HepG2 (cell line): Measurements from ENCODE around the gene KMT2E. TPM values are rescaled to one million over a fixed set of nuclear protein-coding genes. Genes with fewer than 3 reads are reported as not detected.
A peak's percentile ranks its signal among the peaks of the same experiment; 100 is the strongest.

Experiments
- CEBPZ ChIP-seq: IDR thresholded peaks from 2 replicates; pipeline ENCODE4 v1.6.1; 2012; ENCODE audit warnings: low read length, improper control_type of control experiment
- FOXP4 ChIP-seq: sonication (generic); formaldehyde crosslinking; IDR thresholded peaks from 2 replicates; pipeline ENCODE4 v1.4.0; 2020; ENCODE audit warnings: missing genetic modification reagents
- GATA4 ChIP-seq: sonication (generic); IDR thresholded peaks from 2 replicates; pipeline ENCODE4 v1.6.1; 2016; ENCODE audit warnings: antibody characterized with exemption, low read depth, borderline replicate concordance
- MED1 ChIP-seq: sonication (generic); formaldehyde crosslinking; IDR thresholded peaks from 2 replicates; pipeline ENCODE4 v1.4.0; 2020; ENCODE audit warnings: missing genetic modification reagents
- NFIC ChIP-seq: IDR thresholded peaks from 2 replicates; pipeline ENCODE4 v1.6.1; 2012; ENCODE audit warnings: mild to moderate bottlenecking, low read length, inconsistent platforms
- NR2F2 ChIP-seq: IDR thresholded peaks from 2 replicates; pipeline ENCODE4 v1.6.1; 2012; ENCODE audit warnings: low read depth, inconsistent platforms, borderline replicate concordance
- PHF5A ChIP-seq: IDR thresholded peaks from one replicate; pipeline ENCODE4 v1.6.1; 2018; ENCODE audit warnings: low read depth, missing genetic modification reagents; ENCODE audit not compliant: unreplicated experiment
- RELA ChIP-seq: sonication (generic); formaldehyde crosslinking; IDR thresholded peaks from 2 replicates; pipeline ENCODE4 v1.4.0; 2020; ENCODE audit warnings: missing genetic modification reagents
- U2AF1 ChIP-seq: fragments of 200-400 bp; formaldehyde crosslinking; optimal IDR thresholded peaks from 2 replicates; pipeline ENCODE3; 2017; ENCODE audit warnings: mild to moderate bottlenecking, low read depth, low read length
- ZBTB3 ChIP-seq: sonication (generic); formaldehyde crosslinking; IDR thresholded peaks from 2 replicates; pipeline ENCODE4 v1.4.0; 2020; ENCODE audit warnings: low read depth, mild to moderate bottlenecking, moderate library complexity, missing genetic modification reagents, borderline replicate concordance
- ZMYM2 ChIP-seq: sonication (generic); formaldehyde crosslinking; IDR thresholded peaks from 2 replicates; pipeline ENCODE4 v1.8.0; 2022; ENCODE audit warnings: mild to moderate bottlenecking, missing genetic modification reagents
- ZNF232 ChIP-seq: sonication (generic); formaldehyde crosslinking; IDR thresholded peaks from 2 replicates; pipeline ENCODE4 v1.4.0; 2020; ENCODE audit warnings: missing genetic modification reagents, borderline replicate concordance
- ZNF263 ChIP-seq: sonication (generic); formaldehyde crosslinking; IDR thresholded peaks from 2 replicates; pipeline ENCODE4 v1.4.0; 2020; ENCODE audit warnings: missing genetic modification reagents
- ZNF280D ChIP-seq: sonication (generic); formaldehyde crosslinking; IDR thresholded peaks from 2 replicates; pipeline ENCODE4 v1.5.1; 2020; ENCODE audit warnings: mild to moderate bottlenecking, missing genetic modification reagents
- ZNF530 ChIP-seq: sonication (generic); formaldehyde crosslinking; IDR thresholded peaks from 2 replicates; pipeline ENCODE4 v1.5.0; 2020; ENCODE audit warnings: low read depth, mild to moderate bottlenecking, missing genetic modification reagents
- ZNF607 ChIP-seq: sonication (generic); formaldehyde crosslinking; IDR thresholded peaks from 2 replicates; pipeline ENCODE4 v1.5.1; 2020; ENCODE audit warnings: missing genetic modification reagents, mild to moderate bottlenecking, borderline replicate concordance
- ZNF614 ChIP-seq: IDR thresholded peaks from 2 replicates; pipeline ENCODE4 v1.6.1; 2018; ENCODE audit warnings: missing biosample characterization, missing genetic modification reagents, inconsistent platforms, borderline replicate concordance
- ZNF672 ChIP-seq: sonication (generic); formaldehyde crosslinking; IDR thresholded peaks from 2 replicates; pipeline ENCODE4 v1.8.1; 2022; ENCODE audit warnings: missing genetic modification reagents
- ZNF674 ChIP-seq: sonication (generic); formaldehyde crosslinking; IDR thresholded peaks from 2 replicates; pipeline ENCODE4 v1.5.0; 2020; ENCODE audit warnings: low read depth, mild to moderate bottlenecking, missing genetic modification reagents
- ZNF7 ChIP-seq: IDR thresholded peaks from 2 replicates; pipeline ENCODE4 v1.6.1; 2016; ENCODE audit warnings: missing biosample characterization, missing genetic modification reagents
- ZNF720 ChIP-seq: sonication (generic); formaldehyde crosslinking; IDR thresholded peaks from 2 replicates; pipeline ENCODE4 v1.4.0; 2020; ENCODE audit warnings: missing genetic modification reagents
- ZNF724P ChIP-seq: sonication (generic); formaldehyde crosslinking; IDR thresholded peaks from 2 replicates; pipeline ENCODE4 v1.8.0; 2022; ENCODE audit warnings: missing genetic modification reagents, borderline replicate concordance
- ZNF776 ChIP-seq: sonication (generic); formaldehyde crosslinking; IDR thresholded peaks from 2 replicates; pipeline ENCODE4 v1.4.0; 2020; ENCODE audit warnings: mild to moderate bottlenecking, missing genetic modification reagents
- polyA plus RNA-seq, 8 experiments: library from polyadenylated mRNA; depleted of rRNA in 3 of 8; stranded (reverse) in 7 of 8; unstranded in 1 of 8; fragments of >200 nt; fragmentation: Illumina TruSeq in 4 of 8; extraction: Trizol in 4 of 8; gene quantifications; 2 replicates each; pipeline versions ENCODE4 v1.2.1 to v1.2.3, GENCODE V29; 2011 to 2016; ENCODE audit warnings: low read depth in 4 of 8, missing spikeins in 1 of 8, mixed read lengths in 1 of 8; ENCODE audit not compliant: insufficient read depth in 1 of 8
- total RNA-seq, 5 experiments: library from RNA; depleted of rRNA; stranded (reverse); fragments of >200 nt; fragmentation: Illumina TruSeq; extraction: Trizol; gene quantifications; 2 replicates each; pipeline ENCODE4 v1.2.3, GENCODE V29; 2016; ENCODE audit warnings: low read depth in 1 of 5

KMT2E gene
- total and polyA plus RNA-seq, 2 of the 13 experiments (the other 11 are each of a cell fraction or from before 2014, with no cell fraction given): 6.3 to 24.4 TPM

GRCh38 chr7:105012503-105013220, 1.3 kb upstream of the KMT2E start (continued):
- no peak; the same call in 1 of the 2 replicates for TF ChIP-seq ZNF776
- TF ChIP-seq RELA (CRISPR knock-in tag): 0 out of 2 replicates have a peak, but pooled peaks have one; percentile 66
- no peak for TF ChIP-seq ZNF263
- TF ChIP-seq MED1 (CRISPR knock-in tag): peak; percentile 90
- TF ChIP-seq ZNF672: no peak
- TF ChIP-seq CEBPZ: no peak
- TF ChIP-seq PHF5A: peak; percentile 94
- no peak for TF ChIP-seq ZNF720 (CRISPR knock-in tag)
- peak; percentile 89; the same call in 1 of the 2 replicates for TF ChIP-seq ZNF280D
- TF ChIP-seq ZNF674: no peak
- no peak for TF ChIP-seq ZNF7 (CRISPR knock-in tag)
- TF ChIP-seq U2AF1: no peak
- no peak for TF ChIP-seq GATA4
- TF ChIP-seq NR2F2: no peak; the same call in 1 of the 2 replicates
- TF ChIP-seq ZNF724P: peak; percentile 88; the same call in 1 of the 2 replicates
- peak; percentile 90; the same call in 1 of the 2 replicates for TF ChIP-seq ZNF614 (CRISPR knock-in tag)
- peak; percentile 72 for TF ChIP-seq ZNF607 (CRISPR knock-in tag)
- TF ChIP-seq NFIC: peak; percentile 23
- TF ChIP-seq ZNF232 (CRISPR knock-in tag): peak; percentile 43; the same call in 1 of the 2 replicates
- no peak for TF ChIP-seq ZMYM2 (CRISPR knock-in tag)
- TF ChIP-seq ZNF530: no peak
- TF ChIP-seq ZBTB3 (CRISPR knock-in tag): peak; percentile 48; the same call in 1 of the 2 replicates
- TF ChIP-seq FOXP4 (CRISPR knock-in tag): peak; percentile 73
